ENCODE measurements around the gene KEAP1.

- TF ChIP-seq MAFK (IDR thresholded peaks at IDR 0.05; ENCODE audit: low read depth, low read length) = no peak
- no peak for TF ChIP-seq ZNF274 (IDR thresholded peaks at IDR 0.05; ENCODE audit: borderline replicate concordance, extremely low read depth, low read length)
- no peak for TF ChIP-seq ATF2 (IDR thresholded peaks at IDR 0.05; ENCODE audit: low read length)
- TF ChIP-seq CTCF (IDR thresholded peaks at IDR 0.05; ENCODE audit: control extremely low read depth in 1 of 3, insufficient read depth in 1 of 3, low read depth in 1 of 3, low read length in 3 of 3) = peak; percentile 45 to 58 (median 51)
- TF ChIP-seq SP1 (IDR thresholded peaks at IDR 0.05; ENCODE audit: low read depth, low read length) = no peak
- TF ChIP-seq CREB1 (IDR thresholded peaks at IDR 0.05) = no peak
- TF ChIP-seq KDM1A (IDR thresholded peaks at IDR 0.05; ENCODE audit: borderline replicate concordance, low read length) = no peak
Observed at GRCh38 chr19:10551698-10552301, 48.6 kb upstream of the KEAP1 start.

Data from H1 (cell line).